KG1 (cell line): ENCODE data around the gene TRIM17.

Experiments used
- DNase-seq: peaks from one replicate; lab custom pipeline; 2025; lab: John Stamatoyannopoulos, UW

Gene TRIM17

DNA sequence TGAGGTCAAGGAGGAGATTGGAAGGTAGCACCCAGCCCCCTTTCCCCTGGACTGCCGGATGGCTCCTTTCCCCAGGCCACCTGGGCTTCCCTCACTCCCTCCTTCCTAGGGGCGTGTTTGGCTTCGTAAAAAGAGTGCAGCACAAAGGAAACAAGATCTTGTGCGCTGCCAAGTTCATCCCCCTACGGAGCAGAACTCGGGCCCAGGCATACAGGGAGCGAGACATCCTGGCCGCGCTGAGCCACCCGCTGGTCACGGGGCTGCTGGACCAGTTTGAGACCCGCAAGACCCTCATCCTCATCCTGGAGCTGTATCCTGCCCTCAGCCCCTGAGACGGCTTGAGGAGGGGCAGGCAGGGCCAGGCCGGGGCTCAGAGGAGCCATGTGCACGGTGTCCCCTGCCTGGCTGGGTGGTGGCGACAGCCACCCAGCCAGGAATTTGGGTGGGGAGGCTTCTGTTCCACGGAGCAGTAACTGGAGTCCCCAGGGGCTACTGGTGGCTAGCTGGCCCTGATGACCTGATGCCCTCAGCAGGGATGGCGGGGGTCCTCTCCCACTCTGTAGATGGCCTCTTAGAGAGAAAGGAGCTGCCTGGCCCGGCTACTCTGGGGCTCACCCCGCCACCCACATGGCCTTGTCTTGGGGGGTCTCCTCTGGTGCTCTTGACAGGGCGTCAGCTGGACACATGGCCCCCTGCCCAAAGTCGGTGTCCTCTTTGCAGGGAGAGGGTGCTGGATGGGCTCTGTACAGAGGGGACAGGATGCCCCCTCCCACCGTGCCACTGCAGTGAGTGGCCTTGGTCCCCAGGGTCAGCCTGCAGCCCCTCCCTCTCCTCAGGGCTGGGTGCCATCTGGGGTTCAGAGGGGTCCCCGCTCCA, 49.6 kb downstream of the TRIM17 start:
- no peak for DNase-seq

DNA sequence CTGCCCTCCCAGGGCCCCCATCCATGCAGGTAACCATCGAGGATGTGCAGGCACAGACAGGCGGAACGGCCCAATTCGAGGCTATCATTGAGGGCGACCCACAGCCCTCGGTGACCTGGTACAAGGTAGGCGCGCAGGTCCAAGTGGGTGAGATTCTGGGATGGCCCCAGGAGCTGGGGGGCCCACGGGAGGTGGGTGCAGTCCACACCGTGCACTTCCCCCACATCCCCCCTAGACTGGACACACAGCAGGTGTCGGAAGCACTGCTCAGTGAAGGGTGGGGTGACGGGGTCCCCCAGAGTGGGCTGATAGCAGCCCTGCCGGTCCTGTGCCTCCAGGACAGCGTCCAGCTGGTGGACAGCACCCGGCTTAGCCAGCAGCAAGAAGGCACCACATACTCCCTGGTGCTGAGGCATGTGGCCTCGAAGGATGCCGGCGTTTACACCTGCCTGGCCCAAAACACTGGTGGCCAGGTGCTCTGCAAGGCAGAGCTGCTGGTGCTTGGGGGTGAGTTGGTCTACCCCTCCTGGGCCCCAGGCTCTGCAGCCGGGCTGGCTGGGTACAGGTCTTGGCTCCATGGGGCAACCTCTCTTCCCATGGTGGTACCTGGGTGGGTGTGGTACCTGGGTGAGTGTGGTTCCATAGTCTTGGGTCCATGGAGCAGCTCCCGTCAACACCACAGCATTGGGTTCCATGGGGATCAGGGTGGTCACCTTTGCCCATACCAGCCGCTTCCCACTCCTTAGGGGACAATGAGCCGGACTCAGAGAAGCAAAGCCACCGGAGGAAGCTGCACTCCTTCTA, 50.4 kb downstream of the TRIM17 start:
- no peak for DNase-seq

- DNase-seq: no peak
Observed at GRCh38 chr1:228365271-228366061, 51.2 kb downstream of the TRIM17 start.

DNA sequence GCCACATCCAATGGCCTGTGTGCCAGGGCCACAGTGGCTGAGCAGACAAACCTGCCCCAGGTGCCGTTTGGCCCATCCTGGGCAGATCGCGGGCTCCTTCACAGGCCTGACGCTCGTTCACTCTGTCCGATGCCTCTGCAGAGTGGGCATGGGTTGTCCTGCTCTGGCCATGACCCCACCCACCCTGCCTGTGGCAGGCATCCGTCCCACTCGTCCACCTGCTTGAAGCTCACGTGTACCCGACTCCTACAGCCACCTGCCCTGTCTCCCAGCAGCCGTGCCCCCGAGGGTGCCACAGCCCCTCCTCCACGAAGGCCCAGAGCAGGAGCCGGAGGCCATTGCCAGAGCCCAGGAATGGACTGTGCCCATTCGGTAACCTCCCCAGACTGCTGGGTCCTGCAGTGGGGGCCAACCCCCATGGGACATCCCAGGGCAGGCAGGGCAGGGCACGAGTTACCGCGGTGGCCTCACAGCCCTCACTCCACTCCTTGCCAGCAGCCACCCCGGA, 51.9 kb downstream of the TRIM17 start:
- no peak for DNase-seq

DNA sequence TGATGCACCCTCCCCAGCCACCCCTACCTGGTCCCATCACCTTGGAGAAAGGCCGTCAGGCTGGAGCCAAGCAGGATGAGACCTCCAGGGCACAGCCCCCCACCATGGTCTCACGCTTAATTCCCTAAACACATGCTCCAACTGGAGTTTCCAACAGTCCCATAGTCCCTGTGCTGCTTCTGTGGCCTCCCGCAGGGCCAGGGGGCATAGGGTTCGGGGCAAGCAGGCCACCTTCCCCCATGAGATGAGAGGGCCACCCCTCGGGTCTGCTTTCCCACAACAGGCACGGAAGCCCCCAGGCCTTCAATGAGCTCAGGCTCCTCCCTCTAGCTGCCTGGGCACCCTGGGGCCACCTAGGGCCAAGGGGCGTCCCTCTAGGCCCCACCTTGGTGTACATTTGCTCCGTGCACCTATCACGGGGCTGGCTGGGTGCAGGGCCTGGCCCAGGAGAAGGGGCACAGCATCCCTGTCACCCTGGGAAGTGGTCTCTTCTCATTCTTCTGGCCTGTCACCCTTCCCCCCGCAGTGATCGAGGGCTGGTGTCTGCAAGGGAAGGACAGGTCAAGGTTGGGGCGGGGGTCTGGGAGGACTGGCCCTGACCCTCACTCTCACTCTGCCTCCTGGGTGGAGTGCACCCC, 52.5 kb downstream of the TRIM17 start:
- no peak for DNase-seq

GRCh38 chr1:228363686-228364067, 53.0 kb downstream of the TRIM17 start:
- DNase-seq: no peak

GRCh38 chr1:228362884-228363450, 53.7 kb downstream of the TRIM17 start:
- no peak for DNase-seq

- DNase-seq: no peak
Observed at GRCh38 chr1:228362141-228362883, 54.3 kb downstream of the TRIM17 start.

DNA sequence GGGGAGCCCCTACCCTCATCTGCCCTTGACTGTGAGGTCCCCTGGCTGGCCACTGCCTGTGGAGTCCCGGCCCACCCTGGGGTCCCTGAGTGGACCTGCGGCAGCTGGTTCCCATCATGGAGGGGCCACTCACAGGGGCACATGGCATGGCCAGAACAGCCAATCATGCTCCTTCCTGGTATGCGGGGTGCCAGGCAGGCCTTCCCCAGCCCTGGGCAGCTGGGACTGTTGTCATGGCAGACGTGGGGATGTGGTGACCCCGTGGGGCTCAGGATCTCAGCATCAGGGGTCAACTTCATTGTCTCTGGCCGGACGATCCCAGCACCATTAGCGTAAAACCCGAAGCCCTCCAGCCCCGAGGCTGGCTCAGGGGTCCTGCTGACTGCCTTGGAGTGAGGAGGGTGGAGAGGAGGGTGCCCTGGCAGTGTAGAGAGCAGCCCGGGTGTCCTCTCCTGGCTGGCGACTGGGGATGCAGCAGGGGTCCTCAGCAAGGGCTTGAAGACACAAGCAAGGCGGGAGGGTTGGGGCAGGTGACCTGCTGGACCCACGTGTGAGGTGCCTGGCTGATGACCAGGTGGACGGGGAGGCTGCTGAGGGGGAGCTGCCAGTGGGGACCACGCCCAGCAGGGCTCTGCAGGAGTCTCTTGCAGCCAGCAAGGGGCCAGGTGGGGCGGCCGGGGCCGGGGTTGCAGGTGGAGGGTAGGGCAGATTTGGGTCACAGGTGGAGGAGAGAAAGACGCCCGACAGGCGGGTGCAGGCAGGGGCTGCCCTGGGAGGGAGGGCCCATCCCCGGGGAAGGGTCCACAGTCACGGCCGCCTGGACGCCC, 55.1 kb downstream of the TRIM17 start:
- no peak for DNase-seq

GRCh38 chr1:228360533-228361313, 55.9 kb downstream of the TRIM17 start:
- DNase-seq: no peak

DNA sequence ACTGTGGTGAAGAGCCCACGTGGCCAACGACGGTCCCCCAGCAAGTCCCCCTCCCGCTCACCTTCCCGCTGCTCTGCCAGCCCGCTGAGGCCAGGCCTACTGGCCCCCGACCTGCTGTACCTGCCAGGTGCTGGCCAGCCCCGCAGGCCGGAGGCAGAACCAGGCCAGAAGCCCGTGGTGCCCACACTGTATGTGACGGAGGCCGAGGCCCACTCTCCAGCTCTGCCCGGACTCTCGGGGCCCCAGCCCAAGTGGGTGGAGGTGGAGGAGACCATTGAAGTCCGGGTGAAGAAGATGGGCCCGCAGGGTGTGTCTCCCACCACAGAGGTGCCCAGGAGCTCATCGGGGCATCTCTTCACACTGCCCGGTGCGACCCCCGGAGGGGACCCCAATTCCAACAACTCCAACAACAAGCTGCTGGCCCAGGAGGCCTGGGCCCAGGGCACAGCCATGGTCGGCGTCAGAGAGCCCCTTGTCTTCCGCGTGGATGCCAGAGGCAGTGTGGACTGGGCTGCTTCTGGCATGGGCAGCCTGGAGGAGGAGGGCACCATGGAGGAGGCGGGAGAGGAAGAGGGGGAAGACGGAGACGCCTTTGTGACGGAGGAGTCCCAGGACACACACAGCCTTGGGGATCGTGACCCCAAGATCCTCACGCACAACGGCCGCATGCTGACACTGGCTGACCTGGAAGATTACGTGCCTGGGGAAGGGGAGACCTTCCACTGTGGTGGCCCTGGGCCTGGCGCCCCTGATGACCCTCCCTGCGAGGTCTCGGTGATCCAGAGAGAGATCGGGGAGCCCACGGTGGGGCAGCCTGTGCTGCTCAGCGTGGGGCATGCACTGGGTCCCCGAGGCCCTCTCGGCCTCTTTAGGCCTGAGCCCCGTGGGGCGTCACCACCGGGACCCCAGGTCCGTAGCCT, 56.8 kb downstream of the TRIM17 start:
- DNase-seq: no peak

DNA sequence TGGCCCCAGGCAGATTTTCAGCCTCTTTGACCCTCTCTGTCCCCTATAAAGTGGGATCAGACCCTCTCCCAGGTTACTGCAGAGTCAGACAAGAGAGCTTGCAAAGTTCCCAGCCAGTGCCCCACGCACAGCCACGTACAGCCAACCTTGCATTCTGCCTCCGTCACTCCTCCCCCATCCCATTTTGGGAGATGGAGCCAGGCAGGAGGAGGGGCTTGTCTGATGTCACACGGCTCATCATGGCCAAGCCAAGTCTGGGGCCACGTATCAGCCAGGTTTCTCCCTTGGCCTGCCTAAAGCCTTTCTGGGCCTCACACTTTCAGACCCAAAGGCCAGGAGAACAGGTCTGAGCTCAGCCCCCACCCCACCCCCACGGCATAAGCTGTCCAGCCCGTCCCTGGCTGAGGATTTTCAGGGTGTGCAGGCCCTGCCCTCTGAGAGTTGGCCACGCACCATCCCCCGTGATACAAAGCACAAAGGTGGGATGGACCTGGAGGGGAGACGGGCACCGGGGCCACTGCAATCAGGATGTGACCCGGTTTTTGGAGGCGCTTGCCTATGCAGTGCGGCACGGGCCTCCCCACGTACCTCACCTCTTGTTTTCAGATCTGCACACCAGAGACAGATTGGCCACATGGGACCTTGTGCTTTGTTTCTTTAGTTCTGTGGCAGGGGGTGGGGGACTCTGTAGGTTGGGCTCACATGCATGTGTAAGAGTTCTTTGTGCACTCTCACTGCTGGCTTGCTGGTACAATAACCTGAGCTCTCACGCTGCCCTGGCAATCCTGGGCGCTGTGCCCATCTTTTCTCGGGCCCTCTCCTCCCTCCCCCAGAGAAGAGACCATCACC, 57.7 kb downstream of the TRIM17 start:
- no peak for DNase-seq

DNA sequence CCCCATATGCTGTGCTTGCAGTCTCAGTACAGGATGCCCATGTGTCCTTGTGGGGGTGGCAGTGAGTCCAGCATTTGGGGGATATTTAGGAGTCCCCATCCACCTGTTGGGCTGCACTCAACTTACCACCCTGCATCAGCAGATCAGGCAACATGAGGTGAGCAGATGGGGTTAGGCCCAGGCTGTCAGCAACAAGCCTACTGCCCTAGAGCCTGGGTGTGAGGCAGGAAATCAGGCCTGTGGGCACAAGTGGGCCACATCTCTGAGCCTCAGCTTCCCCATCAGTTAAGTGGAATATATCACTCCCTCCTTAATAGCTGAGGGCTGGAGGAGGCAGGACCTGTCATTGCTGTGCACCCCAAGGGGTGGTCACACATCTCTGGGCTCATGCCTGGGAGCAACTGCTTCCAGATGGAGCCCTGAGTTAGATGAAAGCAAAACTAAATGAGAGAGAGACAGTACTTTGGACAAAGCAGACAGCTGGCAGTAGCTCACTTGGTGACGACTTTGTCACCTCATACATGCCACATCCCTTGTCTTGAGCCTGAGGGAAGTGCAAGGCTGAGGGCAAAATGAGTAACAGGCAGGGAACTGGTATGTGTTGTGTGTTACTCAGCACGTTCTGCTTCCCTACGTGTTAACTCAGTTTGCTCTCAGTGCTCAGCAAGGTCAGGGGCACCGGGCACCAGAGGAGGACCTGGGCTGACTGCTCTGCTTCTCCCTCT, 58.5 kb downstream of the TRIM17 start:
- DNase-seq: no peak
